Measurements from ENCODE around the gene STPG3. TPM values are rescaled to one million over a fixed set of nuclear protein-coding genes. Genes with fewer than 3 reads are reported as not detected.
A peak's percentile ranks its signal among the peaks of the same experiment; 100 is the strongest.
"Not testable (repeated sequence)": the region's sequence is repeated elsewhere in the genome, so short reads cannot be mapped to it uniquely, and the experiment has no call there.

The STPG3 gene
- total RNA-seq, 1 donor from 2014 or later: not detected

DNA sequence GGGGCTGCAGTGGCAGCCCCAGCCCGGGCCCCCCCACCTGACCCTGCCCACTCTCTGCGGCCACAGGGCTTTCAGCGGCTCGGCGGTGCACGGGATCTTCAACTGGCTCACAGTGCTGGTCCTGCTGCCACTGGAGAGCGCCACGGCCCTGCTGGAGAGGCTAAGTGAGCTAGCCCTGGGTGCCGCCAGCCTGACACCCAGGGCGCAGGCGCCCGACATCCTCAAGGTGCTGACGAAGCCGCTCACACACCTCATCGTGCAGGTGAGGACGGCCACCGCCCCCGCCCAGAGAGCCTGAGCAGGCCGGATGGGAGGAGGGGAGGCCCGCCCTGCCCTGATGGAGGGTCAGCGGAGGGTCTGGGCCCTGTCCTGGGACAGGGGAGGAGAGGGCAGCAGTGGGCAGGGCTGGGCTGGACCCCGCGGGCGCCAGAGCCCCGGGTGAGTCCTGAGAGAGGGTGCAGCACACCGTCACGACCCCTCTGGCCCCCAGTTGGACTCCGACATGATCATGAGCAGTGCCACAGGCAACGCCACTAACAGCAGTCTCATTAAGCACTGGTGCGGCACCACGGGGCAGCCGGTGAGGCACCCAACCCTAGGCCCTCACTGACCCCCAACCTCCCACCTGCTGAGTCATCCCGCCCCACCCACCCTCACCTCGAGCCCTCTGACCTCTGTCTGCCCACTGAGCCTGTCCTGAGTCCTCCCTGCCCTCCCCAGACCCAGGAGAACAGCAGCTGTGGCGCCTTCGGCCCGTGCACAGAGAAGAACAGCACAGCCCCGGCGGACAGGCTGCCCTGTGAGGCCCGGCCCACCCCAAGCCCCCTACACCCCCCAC, 17.7 kb upstream of the STPG3 start:
- DNase-seq (ENCODE audit: low read depth, low spot score): no peak

DNA sequence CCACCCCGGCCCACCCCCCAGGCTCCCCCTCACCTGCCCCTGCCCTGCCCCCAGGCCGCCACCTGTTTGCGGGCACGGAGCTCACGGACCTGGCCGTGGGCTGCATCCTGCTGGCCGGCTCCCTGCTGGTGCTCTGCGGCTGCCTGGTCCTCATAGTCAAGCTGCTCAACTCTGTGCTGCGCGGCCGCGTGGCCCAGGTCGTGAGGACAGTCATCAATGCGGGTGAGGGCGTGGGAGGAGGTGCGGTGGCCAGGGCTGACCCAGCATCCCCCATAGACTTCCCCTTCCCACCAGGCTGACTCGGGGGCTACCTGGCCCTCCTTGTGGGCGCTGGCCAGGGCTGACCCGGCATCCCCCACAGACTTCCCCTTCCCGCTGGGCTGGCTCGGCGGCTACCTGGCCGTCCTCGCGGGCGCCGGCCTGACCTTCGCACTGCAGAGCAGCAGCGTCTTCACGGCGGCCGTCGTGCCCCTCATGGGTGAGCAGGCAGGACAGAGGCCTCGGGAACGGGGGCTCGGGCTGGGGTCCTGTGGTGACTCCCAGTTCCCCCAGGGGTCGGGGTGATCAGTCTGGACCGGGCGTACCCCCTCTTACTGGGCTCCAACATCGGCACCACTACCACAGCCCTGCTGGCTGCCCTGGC, 16.9 kb upstream of the STPG3 start:
- no peak for DNase-seq (ENCODE audit: low read depth, low spot score)

DNA sequence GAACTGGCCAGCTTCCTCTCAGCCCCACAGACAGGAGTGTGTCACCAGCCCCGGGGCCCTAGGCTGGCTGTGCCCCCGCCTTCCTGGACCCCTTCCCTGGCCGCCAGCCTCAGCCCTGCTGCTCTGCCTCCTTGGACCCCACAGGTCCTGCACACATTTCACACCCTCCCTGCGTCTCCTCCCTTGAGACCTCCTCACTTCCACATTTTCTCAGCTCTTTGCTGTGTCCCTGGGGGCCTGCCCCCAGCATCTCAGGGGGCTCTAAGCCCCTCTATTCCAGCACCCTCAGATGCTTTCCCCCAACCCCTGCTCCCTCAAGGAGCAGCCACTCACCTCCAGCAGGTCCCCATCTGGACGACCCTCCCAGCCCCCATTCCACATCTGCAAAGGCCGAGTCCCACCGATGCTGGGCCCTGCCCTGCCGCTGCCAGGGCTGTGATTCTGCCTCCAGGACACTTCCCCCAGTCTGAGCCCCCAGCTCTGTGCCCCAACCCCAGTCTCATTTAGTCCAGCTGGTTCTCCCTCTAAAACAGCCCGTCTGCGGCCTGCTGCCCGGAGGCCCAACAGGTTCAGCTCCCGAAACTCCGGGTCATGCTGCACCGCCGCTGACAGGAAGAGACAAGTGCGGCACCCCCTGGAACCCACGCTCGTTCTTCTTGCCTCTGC, 16.2 kb upstream of the STPG3 start:
- DNase-seq (ENCODE audit: low read depth, low spot score): no peak

DNA sequence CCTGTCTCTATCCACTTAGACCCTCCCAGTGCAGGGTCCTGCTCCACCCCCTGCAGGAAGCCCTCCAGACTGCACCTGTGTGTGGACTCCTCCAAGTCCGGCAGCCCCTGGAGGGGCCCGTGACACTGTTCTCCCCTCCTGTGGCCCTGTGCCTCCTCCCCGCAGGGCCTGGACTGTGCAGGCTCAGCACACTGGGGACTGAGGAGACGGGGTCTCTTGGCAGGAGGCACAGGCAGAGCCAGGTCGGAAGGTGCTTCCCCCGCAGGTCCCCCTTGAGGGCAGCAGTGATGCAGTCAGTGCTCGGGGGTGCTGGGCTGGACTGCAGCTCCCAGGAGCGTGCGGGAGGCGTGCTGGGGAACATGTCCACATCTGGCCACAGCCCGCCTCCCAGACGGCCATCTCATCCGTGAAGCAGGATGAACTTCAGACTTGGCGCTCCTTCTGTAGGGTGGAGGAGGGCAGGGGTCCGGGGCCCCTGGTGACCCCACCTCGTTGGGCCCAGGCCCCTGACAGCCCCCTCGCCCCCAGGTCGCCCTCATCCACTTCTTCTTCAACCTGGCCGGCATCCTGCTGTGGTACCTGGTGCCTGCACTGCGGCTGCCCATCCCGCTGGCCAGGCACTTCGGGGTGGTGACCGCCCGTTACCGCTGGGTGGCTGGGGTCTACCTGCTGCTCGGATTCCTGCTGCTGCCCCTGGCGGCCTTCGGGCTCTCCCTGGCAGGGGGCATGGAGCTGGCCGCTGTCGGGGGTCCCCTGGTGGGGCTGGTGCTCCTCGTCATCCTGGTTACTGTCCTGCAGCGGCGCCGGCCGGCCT, 15.5 kb upstream of the STPG3 start:
- no peak for DNase-seq (ENCODE audit: low read depth, low spot score)

DNA sequence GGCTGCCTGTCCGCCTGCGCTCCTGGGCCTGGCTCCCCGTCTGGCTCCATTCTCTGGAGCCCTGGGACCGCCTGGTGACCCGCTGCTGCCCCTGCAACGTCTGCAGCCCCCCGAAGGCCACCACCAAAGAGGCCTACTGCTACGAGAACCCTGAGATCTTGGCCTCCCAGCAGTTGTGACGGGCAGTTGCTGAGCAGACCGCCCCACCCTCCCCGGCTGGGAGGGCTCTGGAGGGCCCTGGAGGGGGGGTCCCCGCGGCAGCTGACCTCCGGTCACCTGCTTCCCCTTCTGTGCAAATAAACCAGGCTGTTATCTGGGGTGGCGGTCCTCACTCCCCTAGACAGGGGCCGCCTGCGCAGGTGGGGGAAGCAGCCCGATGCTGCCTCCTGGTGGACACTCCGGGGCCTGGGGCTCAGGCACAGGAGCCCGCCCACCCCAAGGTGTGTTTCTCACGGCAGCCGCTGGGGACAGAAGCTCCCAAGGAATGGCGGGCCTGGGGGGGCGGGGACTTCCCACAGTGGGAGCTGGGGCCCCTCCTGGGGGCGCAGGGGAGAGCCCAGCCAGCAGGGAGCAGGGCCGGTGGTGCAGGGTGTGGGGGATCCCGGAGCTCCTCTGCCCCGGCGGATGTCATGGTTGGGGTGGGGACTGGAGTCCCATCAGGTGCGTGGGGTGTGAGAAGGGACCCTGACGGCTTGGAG, 14.7 kb upstream of the STPG3 start:
- peak; percentile 35 for DNase-seq (ENCODE audit: low read depth, low spot score)

DNA sequence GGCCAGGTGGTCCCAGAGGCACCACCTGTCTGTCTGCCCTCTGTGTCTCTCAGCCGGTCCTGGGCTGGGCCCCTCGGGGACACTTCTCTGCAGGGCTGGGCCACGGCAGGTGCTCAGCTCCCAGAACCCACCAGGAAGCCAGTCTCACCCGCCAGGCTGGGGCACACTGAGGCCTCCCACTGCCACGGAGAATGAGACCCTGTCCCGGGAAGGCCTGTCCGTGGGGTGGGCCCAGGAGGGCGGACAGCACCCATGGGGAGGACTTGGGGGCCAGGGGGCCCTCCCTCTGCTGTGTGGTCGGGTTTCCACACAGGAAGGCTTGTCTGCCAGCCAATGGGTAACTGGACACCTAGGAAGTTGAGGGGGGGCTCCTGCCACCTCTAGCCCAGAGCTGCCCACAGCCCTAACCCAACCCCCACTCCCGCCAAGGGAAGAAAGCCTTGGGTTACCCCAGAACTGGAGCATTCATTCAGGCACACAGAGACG, 14.1 kb upstream of the STPG3 start:
- DNase-seq (ENCODE audit: low read depth, low spot score): no peak

DNA sequence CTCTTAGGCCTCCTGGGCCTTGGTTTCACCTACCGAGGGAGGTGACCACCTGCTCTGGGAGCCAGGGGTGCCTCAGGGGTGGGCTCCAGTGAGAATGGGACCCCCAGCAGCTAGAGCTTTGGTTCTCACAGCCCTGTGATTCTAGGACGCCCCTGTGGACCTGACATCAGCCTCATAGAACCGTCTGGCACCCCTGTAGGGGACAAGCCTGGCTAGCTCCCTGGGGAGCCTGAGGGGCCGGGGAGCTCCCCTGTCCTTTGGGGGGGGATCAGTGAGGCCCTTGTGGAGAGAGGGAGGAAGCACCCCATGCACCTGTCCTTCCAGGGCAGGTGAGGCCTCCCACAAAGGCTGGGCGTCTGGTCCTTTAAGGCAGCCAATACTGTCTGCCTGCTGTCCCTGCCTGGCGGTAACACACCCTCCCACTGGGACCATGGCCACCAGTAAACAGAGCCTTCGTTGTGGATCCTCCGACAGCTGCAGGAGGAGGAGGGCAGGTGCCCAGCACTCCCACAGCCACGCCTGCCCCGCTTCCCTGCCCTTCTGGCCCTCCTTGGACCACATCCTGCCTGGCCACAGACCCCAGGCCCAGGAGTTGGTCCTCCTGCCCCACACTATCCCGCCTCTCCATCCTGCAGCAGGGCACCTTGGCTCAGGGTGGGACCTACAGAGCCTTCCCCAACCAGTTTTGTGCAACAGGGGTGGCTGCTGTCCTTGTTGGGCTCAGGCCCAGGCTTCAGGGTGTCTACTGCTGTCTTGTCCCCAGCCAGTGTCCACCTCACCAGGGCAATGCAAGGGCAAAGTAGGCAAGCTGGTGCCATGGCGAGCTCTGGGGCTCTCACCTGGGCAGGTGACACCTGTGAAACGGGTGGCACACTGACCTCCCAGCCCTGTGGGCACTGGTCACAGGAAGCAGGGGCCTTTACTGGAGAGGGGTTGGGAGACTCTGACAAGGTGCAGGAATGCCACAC, 13.0 kb upstream of the STPG3 start:
- DNase-seq (ENCODE audit: low read depth, low spot score): no peak

DNA sequence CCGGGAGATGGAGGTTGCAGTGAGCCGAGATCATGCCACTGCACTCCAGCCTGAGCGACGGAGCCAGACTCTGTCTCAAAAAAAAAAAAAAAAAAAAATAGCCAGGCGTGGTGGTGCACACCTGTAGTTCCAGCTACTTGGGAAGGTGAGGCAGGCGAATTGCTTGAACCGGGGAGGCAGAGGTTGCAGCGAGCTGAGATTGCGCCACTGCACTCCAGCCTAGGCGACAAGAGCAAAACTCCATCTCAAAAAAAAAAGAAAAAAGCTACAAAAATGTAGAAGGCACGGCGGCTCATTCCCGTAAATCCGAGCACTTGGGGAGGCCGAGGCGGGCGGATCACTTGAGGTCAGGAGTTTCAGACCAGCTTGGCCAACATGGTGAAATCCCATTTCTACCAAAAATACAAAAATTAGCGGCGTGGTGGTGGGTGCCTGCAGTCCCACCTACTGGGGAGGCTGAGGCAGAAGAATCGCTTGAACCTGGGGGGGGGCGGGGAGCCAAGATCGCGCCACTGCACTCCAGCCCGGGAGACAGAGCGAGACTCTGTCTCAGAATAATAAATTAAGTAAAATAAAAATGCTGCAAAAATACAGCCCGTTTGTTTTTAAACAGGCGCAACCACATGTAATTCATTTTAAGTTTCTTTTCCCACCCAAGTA, 11.4 kb upstream of the STPG3 start:
- not testable (repeated sequence) for DNase-seq (ENCODE audit: low read depth, low spot score)

DNA sequence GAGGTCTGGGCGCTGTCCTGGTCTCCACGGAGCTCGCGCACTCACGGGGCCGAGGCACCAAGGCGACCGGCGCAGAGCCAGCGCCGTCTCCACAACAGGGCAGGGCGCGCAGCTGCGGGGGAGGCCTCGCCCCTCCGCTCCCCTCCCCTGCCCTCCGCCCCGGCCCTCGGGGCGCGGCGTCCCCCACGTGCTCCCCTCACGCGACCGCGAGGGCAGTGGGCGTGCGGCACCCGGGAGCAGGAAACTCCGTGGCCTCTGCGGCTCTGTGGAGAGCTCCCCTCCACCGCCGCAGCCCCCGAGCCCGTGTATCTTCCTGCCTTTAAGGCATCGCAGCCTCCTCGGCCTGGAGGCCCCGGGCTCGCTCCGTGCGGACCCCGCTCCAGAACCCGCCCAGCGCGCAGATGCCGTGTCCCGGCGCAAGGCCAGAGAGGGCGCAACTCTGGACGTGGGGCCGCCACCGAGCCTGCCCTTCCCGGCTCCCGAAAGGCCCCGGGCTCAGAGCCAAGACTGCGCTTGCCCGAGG, 10.7 kb upstream of the STPG3 start:
- DNase-seq (ENCODE audit: low read depth, low spot score): peak; percentile 30

DNA sequence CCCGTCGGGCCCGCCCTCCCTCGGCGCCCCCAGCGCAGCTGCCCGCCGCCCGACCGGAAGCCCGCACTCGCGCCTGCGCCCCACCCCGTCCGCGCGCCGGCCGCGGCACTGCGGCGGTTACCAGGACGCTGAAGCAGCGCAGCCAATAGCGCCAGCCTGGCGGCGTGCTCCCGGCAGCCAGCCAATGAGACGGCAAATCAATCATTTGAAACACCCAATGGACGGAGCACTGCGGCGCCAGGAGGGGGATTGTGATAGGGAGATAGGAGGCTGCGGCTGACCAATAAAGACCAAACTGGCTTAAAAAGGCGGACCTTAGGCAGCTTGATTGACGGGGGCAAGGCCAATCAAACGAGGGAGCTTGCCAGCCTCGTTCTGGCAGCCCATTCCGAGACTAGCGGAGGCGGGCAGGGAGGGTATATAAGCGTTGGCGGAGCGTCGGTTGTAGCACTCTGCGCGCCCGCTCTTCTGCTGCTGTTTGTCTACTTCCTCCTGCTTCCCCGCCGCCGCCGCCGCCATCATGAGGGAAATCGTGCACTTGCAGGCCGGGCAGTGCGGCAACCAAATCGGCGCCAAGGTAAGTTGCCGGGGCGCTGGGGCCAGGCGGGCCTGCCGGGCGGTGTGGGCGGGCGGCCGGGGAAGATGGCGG, 10.1 kb upstream of the STPG3 start, which contains the start of gene TUBB4B:
Gene TUBB4B, plus strand, starts transcription at position 447 of the 649 bp plus-strand sequence. Its CDS starts 74 bp downstream, at position 521.
- peak; percentile 100 for DNase-seq (ENCODE audit: low read depth, low spot score)

DNA sequence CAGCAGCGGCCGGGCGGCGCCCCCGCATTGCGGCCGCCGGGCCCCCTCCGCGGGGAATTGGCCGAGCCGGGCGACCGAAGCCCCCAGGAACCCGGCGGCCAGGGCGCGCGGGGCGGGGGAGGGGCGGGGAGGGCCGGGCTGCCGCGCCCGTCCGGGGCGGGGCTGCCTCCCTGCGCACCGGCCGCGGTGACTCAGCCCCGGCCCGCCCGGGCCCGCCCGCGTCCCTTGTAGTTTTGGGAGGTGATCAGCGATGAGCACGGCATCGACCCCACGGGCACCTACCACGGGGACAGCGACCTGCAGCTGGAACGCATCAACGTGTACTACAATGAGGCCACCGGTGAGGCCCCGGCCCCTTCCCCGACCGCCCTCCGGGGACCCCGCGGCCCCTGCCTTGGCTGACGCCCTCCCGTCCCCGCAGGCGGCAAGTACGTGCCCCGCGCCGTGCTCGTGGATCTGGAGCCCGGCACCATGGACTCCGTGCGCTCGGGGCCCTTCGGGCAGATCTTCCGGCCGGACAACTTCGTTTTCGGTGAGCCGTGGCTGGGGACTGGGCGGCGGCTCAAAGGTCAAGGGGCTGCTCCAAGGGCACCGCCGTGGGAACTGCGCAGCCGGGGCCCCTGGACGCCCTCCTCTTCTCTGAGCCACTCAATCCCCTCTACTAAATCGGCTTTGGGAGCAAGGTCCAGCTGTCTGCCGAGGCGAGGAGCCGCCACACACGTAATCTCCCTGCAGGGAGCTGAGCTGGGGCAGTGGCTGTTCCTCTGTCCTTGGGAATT, 9.4 kb upstream of the STPG3 start:
- no peak for DNase-seq (ENCODE audit: low read depth, low spot score)

DNA sequence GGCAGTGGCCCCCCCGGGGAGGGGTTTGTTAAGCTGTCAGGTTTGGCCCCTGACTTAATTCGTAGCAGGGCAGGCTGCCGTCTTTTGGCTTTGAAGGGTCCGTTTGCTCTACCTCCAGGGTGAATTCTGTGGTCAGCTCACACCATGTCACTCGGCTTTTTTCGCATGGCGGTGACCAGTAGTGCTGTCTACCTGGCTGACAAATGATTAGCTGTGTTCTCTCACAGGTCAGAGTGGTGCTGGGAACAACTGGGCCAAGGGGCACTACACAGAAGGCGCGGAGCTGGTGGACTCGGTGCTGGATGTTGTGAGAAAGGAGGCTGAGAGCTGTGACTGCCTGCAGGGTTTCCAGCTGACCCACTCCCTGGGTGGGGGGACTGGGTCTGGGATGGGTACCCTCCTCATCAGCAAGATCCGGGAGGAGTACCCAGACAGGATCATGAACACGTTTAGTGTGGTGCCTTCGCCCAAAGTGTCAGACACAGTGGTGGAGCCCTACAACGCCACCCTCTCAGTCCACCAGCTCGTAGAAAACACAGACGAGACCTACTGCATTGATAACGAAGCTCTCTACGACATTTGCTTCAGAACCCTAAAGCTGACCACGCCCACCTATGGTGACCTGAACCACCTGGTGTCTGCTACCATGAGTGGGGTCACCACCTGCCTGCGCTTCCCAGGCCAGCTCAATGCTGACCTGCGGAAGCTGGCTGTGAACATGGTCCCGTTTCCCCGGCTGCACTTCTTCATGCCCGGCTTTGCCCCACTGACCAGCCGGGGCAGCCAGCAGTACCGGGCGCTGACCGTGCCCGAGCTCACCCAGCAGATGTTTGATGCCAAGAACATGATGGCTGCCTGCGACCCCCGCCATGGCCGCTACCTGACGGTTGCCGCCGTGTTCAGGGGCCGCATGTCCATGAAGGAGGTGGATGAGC, 8.6 kb upstream of the STPG3 start:
- DNase-seq (ENCODE audit: low read depth, low spot score): no peak

DNA sequence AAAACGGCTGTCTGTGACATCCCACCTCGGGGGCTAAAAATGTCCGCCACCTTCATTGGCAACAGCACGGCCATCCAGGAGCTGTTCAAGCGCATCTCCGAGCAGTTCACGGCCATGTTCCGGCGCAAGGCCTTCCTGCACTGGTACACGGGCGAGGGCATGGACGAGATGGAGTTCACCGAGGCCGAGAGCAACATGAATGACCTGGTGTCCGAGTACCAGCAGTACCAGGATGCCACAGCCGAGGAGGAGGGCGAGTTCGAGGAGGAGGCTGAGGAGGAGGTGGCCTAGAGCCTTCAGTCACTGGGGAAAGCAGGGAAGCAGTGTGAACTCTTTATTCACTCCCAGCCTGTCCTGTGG, 7.8 kb upstream of the STPG3 start:
- DNase-seq (ENCODE audit: low read depth, low spot score): not testable (repeated sequence)

DNA sequence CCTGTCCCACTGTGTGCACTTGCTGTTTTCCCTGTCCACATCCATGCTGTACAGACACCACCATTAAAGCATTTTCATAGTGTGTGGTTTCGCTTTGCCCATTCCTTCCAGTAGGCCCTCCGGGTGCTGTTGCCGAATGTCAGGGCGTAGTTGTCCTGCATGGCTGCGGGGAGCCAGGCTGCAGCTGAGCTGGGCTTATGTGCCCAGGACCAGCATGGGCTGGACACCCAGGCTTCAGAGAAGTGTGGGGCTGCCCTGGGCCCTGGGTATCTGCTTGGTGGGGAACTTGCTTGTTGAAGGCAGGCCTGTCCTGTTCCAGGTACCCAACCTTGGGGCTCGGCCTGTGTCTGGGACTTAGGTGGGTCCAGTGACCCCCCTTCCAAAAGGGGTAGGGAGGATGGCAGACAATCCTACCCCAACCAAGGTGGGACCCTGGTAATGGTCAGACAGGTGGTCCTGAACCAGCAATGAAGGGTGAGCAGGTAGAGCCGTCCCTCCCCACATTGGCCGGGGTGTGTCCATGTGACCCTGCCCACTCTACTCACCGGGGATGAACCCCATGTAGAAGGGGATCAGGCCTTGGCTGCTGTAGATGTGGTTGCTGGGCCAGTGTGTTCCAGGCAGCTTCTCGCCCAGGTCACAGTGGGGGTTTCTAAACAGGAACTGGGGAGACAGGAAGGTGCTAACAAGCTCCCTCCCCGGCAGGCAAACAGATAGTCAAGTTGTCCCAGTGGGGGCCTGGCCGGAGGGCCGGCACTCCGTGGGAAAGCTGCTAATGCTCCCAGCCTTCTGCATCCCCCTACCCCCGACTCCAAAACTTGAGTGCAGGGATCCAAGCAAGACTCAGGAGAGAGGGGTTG, 7.2 kb upstream of the STPG3 start:
- no peak for DNase-seq (ENCODE audit: low read depth, low spot score)
